Measurements from ENCODE around the gene PCGF1. TPM values are rescaled to one million over a fixed set of nuclear protein-coding genes. Genes with fewer than 3 reads are reported as not detected.

The PCGF1 gene
- total RNA-seq, 1 donor from 2014 or later = 41.9 TPM

GRCh38 chr2:74505448-74506246 is 1.8 kb downstream of the PCGF1 start:
- H3K27me3 Mint-ChIP-seq (ENCODE audit: insufficient read depth) = peaks cover 25% of the 10 kb centered on the region
- peaks cover 66% of the 10 kb centered on the region for H3K4me1 Mint-ChIP-seq (ENCODE audit: low read depth)
- no peaks in the 10 kb centered on the region for H3K9me3 Mint-ChIP-seq
- H3K4me3 Mint-ChIP-seq = peak overlapping the region; percentile 96
- H3K27ac Mint-ChIP-seq = no peak overlapping the region
- peaks cover 36% of the 10 kb centered on the region for H3K36me3 Mint-ChIP-seq (ENCODE audit: low read depth)
- intact Hi-C loops (cut with micrococcal nuclease) = loop anchor here (2.0 kb wide), 2 partner anchors 149 to 769 kb away; partner anchors contain the start of genes SEMA4F and TPRKB
- DNase-seq (ENCODE audit: low spot score) = no peak

- no peak for DNase-seq (ENCODE audit: low spot score)
- intact Hi-C loops (cut with micrococcal nuclease) = no loop called here
- Mint-ChIP-seq H3K36me3 (ENCODE audit: low read depth) (peaks cover 41% of the 10 kb centered on the region), H3K4me1 (ENCODE audit: low read depth) (peaks cover 72% of the 10 kb centered on the region), H3K27ac (peak overlapping the region; percentile 15), H3K4me3 (peak overlapping the region; percentile 57), H3K27me3 (ENCODE audit: insufficient read depth) (peaks cover 29% of the 10 kb centered on the region), H3K9me3 (no peaks in the 10 kb centered on the region)
Observed at GRCh38 chr2:74504591-74504990, 2.9 kb downstream of the PCGF1 start.

DNA sequence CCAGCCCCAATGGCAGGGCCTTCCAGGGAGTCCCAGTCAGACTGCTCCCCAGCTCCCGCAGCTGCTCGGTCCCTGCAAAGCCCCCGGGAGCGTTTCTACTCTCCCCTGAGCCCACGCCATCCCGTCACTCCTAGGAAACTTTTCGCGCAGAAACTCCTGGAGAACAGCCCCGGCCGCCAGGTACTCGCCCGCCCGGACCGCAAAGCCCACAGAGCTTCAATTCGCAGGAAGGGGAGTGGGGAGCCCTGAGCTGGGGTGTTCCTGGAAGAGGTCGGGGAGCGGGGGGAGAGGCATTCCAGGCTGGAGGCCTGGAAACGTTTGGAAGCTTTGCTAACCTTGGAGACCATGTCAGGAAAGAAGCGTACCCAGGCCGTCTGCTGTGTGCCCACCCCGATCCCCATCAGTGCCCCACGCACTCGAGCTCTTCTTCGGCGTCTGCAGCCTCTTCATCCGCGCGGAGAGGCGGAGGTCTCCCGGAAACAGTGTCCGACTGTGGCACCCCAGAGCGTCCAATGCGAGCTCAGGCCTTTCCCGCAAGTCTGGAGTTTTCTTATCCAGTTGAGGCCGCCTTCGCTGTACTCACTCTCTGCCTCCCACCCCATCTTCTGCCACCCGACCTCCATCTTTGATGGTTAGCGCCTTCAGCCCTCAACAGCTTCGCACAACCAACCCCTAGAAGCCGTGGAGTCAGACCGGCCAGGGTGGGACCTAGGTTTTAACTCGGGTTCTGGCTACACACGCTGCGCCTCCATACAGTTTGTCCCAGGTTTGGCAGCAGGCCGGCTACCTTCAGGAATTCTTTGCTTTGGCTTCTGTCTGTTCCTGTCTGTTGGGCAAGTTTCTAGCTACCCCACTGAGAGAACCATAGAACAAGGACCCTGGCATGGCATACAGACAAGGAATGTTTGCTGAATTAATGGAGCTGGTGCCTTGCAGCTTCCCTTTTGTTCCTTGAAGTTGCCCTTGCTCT is 3.7 kb downstream of the PCGF1 start:
- Mint-ChIP-seq H3K4me1 (ENCODE audit: low read depth) (peaks cover 75% of the 10 kb centered on the region), H3K9me3 (no peaks in the 10 kb centered on the region), H3K27ac (peak overlapping the region; percentile 23), H3K27me3 (ENCODE audit: insufficient read depth) (peaks cover 35% of the 10 kb centered on the region), H3K4me3 (peak overlapping the region; percentile 71), H3K36me3 (ENCODE audit: low read depth) (peaks cover 44% of the 10 kb centered on the region)
- intact Hi-C loops (cut with micrococcal nuclease) = no loop called here
- DNase-seq (ENCODE audit: low spot score) = no peak

GRCh38 chr2:74502720-74503505 is 4.6 kb downstream of the PCGF1 start:
- peaks cover 42% of the 10 kb centered on the region for H3K27me3 Mint-ChIP-seq (ENCODE audit: insufficient read depth)
- H3K36me3 Mint-ChIP-seq (ENCODE audit: low read depth) = peaks cover 44% of the 10 kb centered on the region
- peak overlapping the region; percentile 23 for H3K27ac Mint-ChIP-seq
- peak overlapping the region; percentile 71 for H3K4me3 Mint-ChIP-seq
- H3K9me3 Mint-ChIP-seq = no peaks in the 10 kb centered on the region
- H3K4me1 Mint-ChIP-seq (ENCODE audit: low read depth) = peaks cover 75% of the 10 kb centered on the region
- intact Hi-C loops (cut with micrococcal nuclease) = no loop called here
- DNase-seq (ENCODE audit: low spot score) = no peak

DNA sequence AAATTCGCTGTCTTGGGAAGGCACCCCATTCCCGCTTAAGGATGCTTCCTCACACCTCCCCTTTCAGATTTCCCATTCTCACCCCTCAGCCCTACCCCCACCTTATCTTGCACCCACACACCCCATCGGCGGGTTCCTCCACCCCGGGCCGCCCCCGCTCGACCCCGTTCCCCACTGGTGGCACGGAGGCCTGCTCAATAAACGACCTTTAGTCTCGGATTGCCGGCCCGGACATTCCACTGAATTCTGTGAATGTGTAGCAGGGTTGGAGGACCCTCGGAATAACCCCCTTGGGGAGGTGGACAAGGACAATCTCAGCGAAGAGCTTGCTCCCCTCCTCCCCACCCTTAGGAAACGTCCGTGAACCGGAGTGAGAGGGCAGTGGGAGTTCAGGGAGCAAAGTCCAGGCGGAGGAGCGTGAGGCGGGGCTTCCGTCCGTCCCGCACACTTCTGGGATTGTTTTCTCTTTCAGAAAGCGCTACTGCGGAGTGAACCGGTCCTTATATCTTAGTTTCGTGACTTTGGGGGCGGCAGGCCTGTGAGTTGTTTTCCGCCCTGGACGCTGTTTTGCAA is 5.3 kb downstream of the PCGF1 start:
- peaks cover 45% of the 10 kb centered on the region for H3K27me3 Mint-ChIP-seq (ENCODE audit: insufficient read depth)
- H3K9me3 Mint-ChIP-seq = no peaks in the 10 kb centered on the region
- H3K27ac Mint-ChIP-seq = peak overlapping the region; percentile 26
- peak overlapping the region; percentile 71 for H3K4me3 Mint-ChIP-seq
- H3K4me1 Mint-ChIP-seq (ENCODE audit: low read depth) = peaks cover 74% of the 10 kb centered on the region
- peaks cover 47% of the 10 kb centered on the region for H3K36me3 Mint-ChIP-seq (ENCODE audit: low read depth)
- DNase-seq (ENCODE audit: low spot score) = no peak
- intact Hi-C loops (cut with micrococcal nuclease) = no loop called here

GRCh38 chr2:74501335-74502071 is 6.0 kb downstream of the PCGF1 start:
- Mint-ChIP-seq H3K27ac (peak overlapping the region; percentile 26), H3K4me1 (ENCODE audit: low read depth) (peaks cover 68% of the 10 kb centered on the region), H3K9me3 (no peaks in the 10 kb centered on the region), H3K27me3 (ENCODE audit: insufficient read depth) (peaks cover 46% of the 10 kb centered on the region), H3K36me3 (ENCODE audit: low read depth) (peaks cover 43% of the 10 kb centered on the region), H3K4me3 (peak overlapping the region; percentile 51)
- DNase-seq (ENCODE audit: low spot score) = no peak
- intact Hi-C loops (cut with micrococcal nuclease) = no loop called here

DNA sequence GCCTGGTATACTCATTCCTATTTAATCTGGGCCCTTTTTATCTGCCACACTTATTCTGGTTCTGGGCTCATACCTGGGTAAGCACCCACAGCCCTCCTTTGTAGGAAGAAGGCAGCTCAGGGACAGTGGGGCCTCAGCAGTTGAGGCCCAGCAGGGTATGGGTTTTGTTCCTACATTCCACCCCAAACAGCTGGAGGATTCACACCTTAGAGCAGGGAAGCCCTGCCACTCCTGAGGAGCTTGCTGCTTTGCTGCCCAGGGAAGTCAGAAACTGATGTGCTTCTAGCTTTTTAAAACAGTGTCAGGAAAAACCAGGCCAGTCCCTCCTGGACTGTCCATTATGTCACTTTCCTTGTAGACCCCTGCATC is 6.9 kb downstream of the PCGF1 start:
- H3K4me1 Mint-ChIP-seq (ENCODE audit: low read depth) = peaks cover 62% of the 10 kb centered on the region
- H3K4me3 Mint-ChIP-seq = peak overlapping the region; percentile 26
- intact Hi-C loops (cut with micrococcal nuclease) = no loop called here
- H3K27me3 Mint-ChIP-seq (ENCODE audit: insufficient read depth) = peaks cover 46% of the 10 kb centered on the region
- peaks cover 43% of the 10 kb centered on the region for H3K36me3 Mint-ChIP-seq (ENCODE audit: low read depth)
- DNase-seq (ENCODE audit: low spot score) = no peak
- H3K27ac Mint-ChIP-seq = no peak overlapping the region
- H3K9me3 Mint-ChIP-seq = no peaks in the 10 kb centered on the region

DNA sequence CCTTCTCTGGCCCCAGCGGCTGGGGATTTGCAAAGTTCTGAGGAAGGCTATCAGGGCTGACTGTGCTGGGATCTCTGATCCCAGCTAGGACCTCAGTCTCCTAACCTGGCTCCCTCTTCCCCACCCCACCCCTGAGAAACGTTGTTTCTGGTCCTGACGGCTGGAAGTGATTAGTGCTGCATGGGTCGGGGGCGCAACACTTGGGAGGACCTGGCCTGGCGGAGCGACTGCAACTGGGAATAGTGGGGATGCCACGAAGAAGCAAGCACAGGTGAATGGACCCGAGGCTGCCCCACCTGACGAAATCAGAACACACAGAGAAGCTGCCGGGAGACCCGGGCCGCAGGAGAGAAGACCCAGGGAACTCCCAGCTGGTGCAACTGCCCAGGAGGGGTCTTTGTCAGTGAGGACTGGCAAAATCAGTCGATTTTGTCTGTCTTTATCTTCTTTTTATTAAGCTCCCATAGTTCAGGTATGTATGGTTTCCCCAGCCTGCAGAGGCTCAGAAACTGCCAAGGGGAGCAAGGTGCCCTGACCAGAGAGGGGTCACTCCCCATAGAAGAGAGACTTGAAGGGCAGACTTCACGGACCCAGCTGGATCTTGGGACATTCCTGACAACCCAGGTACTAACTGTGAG is 7.4 kb downstream of the PCGF1 start:
- peaks cover 57% of the 10 kb centered on the region for H3K4me1 Mint-ChIP-seq (ENCODE audit: low read depth)

DNA sequence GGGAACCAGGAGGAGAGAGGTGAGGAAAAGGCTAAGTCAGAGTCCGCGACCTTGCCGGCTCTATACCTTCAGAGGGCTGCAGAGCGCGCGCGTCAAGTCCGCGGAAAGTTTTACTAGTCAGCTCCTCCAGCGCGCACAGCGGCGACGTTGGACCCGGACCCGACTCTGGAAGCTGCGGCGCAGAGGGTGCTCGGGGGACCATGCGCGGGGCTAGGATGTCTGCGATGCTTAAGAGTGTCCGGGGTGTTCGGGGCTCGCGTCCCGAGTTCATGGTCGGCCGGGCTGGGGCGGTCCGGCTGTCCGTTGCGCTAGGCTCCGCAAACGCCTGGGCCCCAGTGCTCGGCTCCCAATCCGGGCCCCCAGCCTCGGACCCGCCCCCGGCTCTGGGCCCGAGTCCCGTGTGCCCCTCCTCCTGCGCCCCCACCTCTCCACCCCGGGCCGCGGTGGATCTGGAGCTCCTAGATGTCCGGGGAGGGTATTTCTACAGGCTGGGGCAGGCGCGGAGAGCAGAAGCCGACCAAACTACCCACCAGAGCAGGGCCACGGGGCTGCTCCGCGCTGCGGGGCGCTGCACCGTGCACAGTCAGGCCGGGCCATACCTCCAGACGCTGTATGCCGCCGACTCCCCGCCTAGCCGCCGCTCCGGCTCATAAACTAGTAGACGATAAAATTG is 8.1 kb downstream of the PCGF1 start, which contains the start of gene LBX2:
TSS of gene LBX2 (minus strand) at position 337 of the 673 bp plus-strand sequence. CDS start at position 271, 66 bp downstream.
- H3K27me3 Mint-ChIP-seq (ENCODE audit: insufficient read depth) = peaks cover 46% of the 10 kb centered on the region
- H3K4me3 Mint-ChIP-seq = peak within 1 kb of the TSS; percentile 93
- no peaks in the 10 kb centered on the region for H3K9me3 Mint-ChIP-seq
- intact Hi-C loops (cut with micrococcal nuclease) = no loop called here
- no peak for DNase-seq (ENCODE audit: low spot score)
- peaks cover 32% of the 10 kb centered on the region for H3K36me3 Mint-ChIP-seq (ENCODE audit: low read depth)
- peak within 1 kb of the TSS; percentile 85 for H3K27ac Mint-ChIP-seq
- peaks cover 50% of the 10 kb centered on the region for H3K4me1 Mint-ChIP-seq (ENCODE audit: low read depth)

More for the DNA sequence above, 7.4 kb downstream of the PCGF1 start:
- Mint-ChIP-seq H3K36me3 (ENCODE audit: low read depth) (peaks cover 38% of the 10 kb centered on the region), H3K4me3 (peak overlapping the region; percentile 26), H3K27ac (no peak overlapping the region), H3K27me3 (ENCODE audit: insufficient read depth) (peaks cover 46% of the 10 kb centered on the region), H3K9me3 (no peaks in the 10 kb centered on the region)
- no peak for DNase-seq (ENCODE audit: low spot score)
- intact Hi-C loops (cut with micrococcal nuclease) = no loop called here

GRCh38 chr2:74498500-74499266 is 8.8 kb downstream of the PCGF1 start:
- H3K4me1 Mint-ChIP-seq (ENCODE audit: low read depth) = peaks cover 48% of the 10 kb centered on the region
- H3K9me3 Mint-ChIP-seq = no peaks in the 10 kb centered on the region
- H3K4me3 Mint-ChIP-seq = peak overlapping the region; percentile 93
- no peak for DNase-seq (ENCODE audit: low spot score)
- H3K27ac Mint-ChIP-seq = peak overlapping the region; percentile 85
- peaks cover 38% of the 10 kb centered on the region for H3K36me3 Mint-ChIP-seq (ENCODE audit: low read depth)
- intact Hi-C loops (cut with micrococcal nuclease) = loop anchor here (1.0 kb wide), 4 partner anchors 9 to 31 kb away; partner anchors contain the start of genes AUP1, HTRA2, PCGF1 and TLX2
- H3K27me3 Mint-ChIP-seq (ENCODE audit: insufficient read depth) = peaks cover 44% of the 10 kb centered on the region

Data from activated T-helper 1 cell treated with anti-CD3 and anti-CD28 coated beads, Interleukin-12 subunit alpha, Interleukin-12 subunit beta, Interleukin-2, Interleukin-4 antibody, amounts not matched to agents 30 ng/mL and 10 ng/mL and 1 ng/mL, durations not matched to agents 14 hours and 24 hours and 36 hours (primary cell).